ENCODE measurements around the gene MCM3. TPM values are rescaled to one million over a fixed set of nuclear protein-coding genes. Genes with fewer than 3 reads are reported as not detected.

Gene MCM3
- total and polyA plus RNA-seq, 12 donors: 10.5 to 65.5 (median 25.0) TPM

DNA sequence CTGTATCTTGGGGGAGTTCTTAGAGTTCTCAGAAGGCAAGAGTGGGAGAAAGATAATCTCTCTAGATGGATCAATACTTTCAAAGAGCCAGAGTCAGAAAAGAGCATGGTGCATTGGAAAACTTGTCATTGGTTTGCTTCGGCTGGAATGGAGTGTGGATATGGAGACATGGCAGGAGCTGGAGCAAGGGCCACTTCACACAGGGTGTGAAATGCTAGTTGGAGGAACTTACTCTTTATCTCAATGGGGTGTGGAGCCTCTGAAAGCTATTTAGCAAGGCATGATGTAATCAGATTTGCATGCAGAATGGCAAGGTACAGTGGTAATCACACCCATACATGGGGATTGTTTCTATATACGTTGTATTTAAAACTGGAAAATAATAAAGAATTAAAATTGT is 45.9 kb upstream of the MCM3 start:
- intact Hi-C loops (cut with DNase I): no loop called here

DNA sequence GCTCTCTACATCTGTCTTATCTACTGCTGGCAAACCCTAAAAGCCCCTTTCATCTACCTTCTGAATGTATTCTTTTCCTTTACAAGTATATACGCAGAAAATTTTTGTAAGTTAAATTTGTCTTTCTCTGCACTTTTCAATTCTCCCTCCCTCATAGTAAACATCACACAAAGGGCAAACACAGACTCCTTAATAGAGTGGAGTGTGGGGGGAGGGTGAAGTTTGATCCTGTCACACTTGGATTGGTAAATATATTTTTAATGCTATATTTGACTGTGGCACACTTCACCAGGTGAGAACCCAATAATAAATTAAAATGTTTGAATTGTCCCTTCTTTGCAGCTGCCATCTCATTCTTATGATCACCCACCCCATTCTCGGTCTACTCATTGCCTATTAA is 44.2 kb upstream of the MCM3 start:
- DNase-seq: no peak

More for the DNA sequence above, 45.9 kb upstream of the MCM3 start:
- no peaks in the 10 kb centered on the region for H3K27me3 ChIP-seq
- H3K4me3 ChIP-seq: no peak overlapping the region
- no peak for DNase-seq
- 71 to 87% (median 82%) methylated on average over 2 of the region's 2 CpGs for WGBS, 4 donors
- no peaks in the 10 kb centered on the region for H3K36me3 ChIP-seq (replicated peaks in 1 of 2)
- TF ChIP-seq, protein P1, sequence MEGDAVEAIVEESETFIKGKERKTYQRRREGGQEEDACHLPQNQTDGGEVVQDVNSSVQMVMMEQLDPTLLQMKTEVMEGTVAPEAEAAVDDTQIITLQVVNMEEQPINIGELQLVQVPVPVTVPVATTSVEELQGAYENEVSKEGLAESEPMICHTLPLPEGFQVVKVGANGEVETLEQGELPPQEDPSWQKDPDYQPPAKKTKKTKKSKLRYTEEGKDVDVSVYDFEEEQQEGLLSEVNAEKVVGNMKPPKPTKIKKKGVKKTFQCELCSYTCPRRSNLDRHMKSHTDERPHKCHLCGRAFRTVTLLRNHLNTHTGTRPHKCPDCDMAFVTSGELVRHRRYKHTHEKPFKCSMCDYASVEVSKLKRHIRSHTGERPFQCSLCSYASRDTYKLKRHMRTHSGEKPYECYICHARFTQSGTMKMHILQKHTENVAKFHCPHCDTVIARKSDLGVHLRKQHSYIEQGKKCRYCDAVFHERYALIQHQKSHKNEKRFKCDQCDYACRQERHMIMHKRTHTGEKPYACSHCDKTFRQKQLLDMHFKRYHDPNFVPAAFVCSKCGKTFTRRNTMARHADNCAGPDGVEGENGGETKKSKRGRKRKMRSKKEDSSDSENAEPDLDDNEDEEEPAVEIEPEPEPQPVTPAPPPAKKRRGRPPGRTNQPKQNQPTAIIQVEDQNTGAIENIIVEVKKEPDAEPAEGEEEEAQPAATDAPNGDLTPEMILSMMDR (IDR thresholded peaks at IDR 0.05): no peak
- TF ChIP-seq POLR2A (IDR thresholded peaks at IDR 0.05): no peak
- H3K9me3 ChIP-seq (replicated peaks in 1 of 3): no peaks in the 10 kb centered on the region
- no peaks in the 10 kb centered on the region for H3K4me1 ChIP-seq (replicated peaks in 1 of 2)
- no peak overlapping the region for H3K27ac ChIP-seq

DNA sequence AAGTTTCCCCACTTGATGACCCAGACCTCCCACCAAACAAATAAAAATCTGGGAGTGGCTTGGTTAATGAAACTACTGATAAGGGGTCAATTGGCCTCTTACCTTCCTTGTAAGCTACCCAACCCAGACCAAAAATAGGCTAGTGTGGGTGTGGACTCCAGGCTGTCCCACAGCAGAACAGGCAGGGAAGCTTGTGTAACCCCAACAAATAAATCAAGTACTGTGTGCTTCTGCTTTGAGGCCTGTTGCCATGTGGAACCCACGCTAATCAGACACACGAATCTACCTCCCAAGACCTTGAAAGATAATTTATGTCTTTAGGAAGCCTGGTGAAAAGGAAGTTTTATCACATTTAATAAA is 43.7 kb upstream of the MCM3 start:
- TF ChIP-seq POLR2A (IDR thresholded peaks at IDR 0.05): no peak
- TF ChIP-seq, protein P1 (IDR thresholded peaks at IDR 0.05): no peak
- 28 to 45% (median 32%) methylated on average over 2 of the region's 2 CpGs for WGBS, 4 donors
- peak in 1 of 7 donors; percentile 23 for DNase-seq
- no peak overlapping the region for H3K4me3 ChIP-seq
- no peaks in the 10 kb centered on the region for H3K27me3 ChIP-seq
- intact Hi-C loops (cut with DNase I): no loop called here
- no peaks in the 10 kb centered on the region for H3K9me3 ChIP-seq (replicated peaks in 1 of 3)
- no peaks in the 10 kb centered on the region for H3K4me1 ChIP-seq (replicated peaks in 1 of 2)
- no peaks in the 10 kb centered on the region for H3K36me3 ChIP-seq (replicated peaks in 1 of 2)
- no peak overlapping the region for H3K27ac ChIP-seq

More for the DNA sequence above, 44.2 kb upstream of the MCM3 start:
- no peak overlapping the region for H3K27ac ChIP-seq
- intact Hi-C loops (cut with DNase I): no loop called here
- H3K4me1 ChIP-seq (replicated peaks in 1 of 2): no peaks in the 10 kb centered on the region
- no peaks in the 10 kb centered on the region for H3K9me3 ChIP-seq (replicated peaks in 1 of 3)
- H3K4me3 ChIP-seq: no peak overlapping the region
- H3K27me3 ChIP-seq: no peaks in the 10 kb centered on the region
- H3K36me3 ChIP-seq (replicated peaks in 1 of 2): no peaks in the 10 kb centered on the region
- TF ChIP-seq, protein P1 (IDR thresholded peaks at IDR 0.05): no peak
- no peak for TF ChIP-seq POLR2A (IDR thresholded peaks at IDR 0.05)
- WGBS, 4 donors: 67 to 79% (median 74%) methylated on average over 2 of the region's 2 CpGs

DNA sequence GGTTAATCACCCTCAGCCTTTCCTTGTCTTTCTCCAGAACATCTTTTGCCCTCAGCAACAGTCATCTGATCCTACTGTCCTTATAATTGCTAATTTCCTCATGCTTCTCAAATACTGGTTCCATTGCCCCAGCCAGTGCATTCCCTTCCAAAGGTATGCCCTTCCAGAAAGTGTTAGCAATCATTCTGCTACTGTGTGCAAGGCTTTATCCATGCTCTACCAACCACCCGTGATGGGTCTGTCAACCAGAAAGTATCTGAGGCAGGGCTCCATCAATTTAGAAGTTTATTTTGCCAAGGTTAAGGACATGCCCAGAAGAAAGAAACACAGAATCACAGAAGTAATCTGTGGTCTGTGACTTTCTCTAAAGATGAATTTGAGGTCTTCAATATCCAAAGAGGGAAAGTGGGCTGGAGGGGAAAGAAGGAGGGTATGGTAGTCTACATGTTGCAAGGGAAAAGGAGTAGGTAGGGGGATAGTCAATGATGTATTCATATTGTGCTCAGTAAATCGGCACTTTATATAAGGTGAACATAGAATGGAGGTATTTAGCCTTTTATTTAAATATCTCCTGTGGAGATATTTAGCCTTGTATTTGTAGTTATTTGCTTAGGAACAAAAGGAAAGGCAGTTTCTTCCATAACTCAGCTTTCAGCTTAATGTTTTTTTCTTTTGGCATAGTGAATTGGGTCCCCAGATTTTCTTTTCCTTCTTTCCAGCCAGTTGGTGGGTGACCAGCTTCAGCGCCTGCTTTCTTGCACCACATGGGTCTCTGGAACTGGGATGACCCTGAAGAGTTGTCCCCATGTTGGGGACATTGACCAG is 42.2 kb upstream of the MCM3 start:
- intact Hi-C loops (cut with DNase I): no loop called here
- Histone ChIP-seq H3K4me3 (no peak overlapping the region), H3K27me3 (no peaks in the 10 kb centered on the region), H3K36me3 (replicated peaks in 1 of 2) (no peaks in the 10 kb centered on the region), H3K27ac (no peak overlapping the region), H3K9me3 (replicated peaks in 1 of 3) (no peaks in the 10 kb centered on the region), H3K4me1 (replicated peaks in 1 of 2) (no peaks in the 10 kb centered on the region)
- DNase-seq: no peak
- WGBS, 4 donors: 91 to 96% (median 94%) methylated on average over 3 of the region's 3 CpGs
- TF ChIP-seq, protein P1 (IDR thresholded peaks at IDR 0.05): no peak
- no peak for TF ChIP-seq POLR2A (IDR thresholded peaks at IDR 0.05)
